Endothelial cell of umbilical vein (primary cell): ENCODE measurements around the gene CHD9.

Experiments
- EZH2 ChIP-seq: IDR thresholded peaks from 2 replicates; pipeline ENCODE4 v1.6.1; 2012; ENCODE audit warnings: borderline replicate concordance, low read depth, mild to moderate bottlenecking, moderate library complexity, low read length, inconsistent platforms; ENCODE audit not compliant: severe bottlenecking
- FOS ChIP-seq: IDR thresholded peaks from 2 replicates; pipeline ENCODE4 v1.6.1; 2011; ENCODE audit warnings: mild to moderate bottlenecking, low read length, moderate library complexity, borderline replicate concordance; ENCODE audit not compliant: insufficient read depth
- JUN ChIP-seq: IDR thresholded peaks from 2 replicates; pipeline ENCODE4 v1.6.1; 2011; ENCODE audit warnings: borderline replicate concordance, low read depth; ENCODE audit not compliant: insufficient read length, insufficient read depth
- MAX ChIP-seq: IDR thresholded peaks from 2 replicates; pipeline ENCODE4 v1.6.1; 2011; ENCODE audit not compliant: insufficient read depth, insufficient read length
- MYC ChIP-seq: IDR thresholded peaks from one replicate; pipeline ENCODE4 v1.6.1; 2011; ENCODE audit warnings: mild to moderate bottlenecking, low read depth, low read length
- POLR2A ChIP-seq: IDR thresholded peaks from 2 replicates; pipeline ENCODE4 v1.6.1; 2012; ENCODE audit warnings: low read depth, mild to moderate bottlenecking, control low read depth, low read length
- POLR2AphosphoS5 ChIP-seq: IDR thresholded peaks from 2 replicates; pipeline ENCODE4 v1.6.1; 2012; ENCODE audit warnings: low read depth, mild to moderate bottlenecking, control low read depth, low read length, moderate library complexity; ENCODE audit not compliant: insufficient read depth
- TF ChIP-seq, protein P1 (sequence below), 2 donors: IDR thresholded peaks; 1 replicate in 1 of 2; 2 replicates in 1 of 2; pipeline ENCODE4 v1.5.1; 2011; ENCODE audit warnings: low read length in 2 of 2, mild to moderate bottlenecking in 2 of 2, moderate library complexity in 2 of 2, control low read depth in 1 of 2, inconsistent platforms in 1 of 2, low read depth in 1 of 2; ENCODE audit not compliant: insufficient read depth in 1 of 2; ENCODE audit errors: extremely low read depth in 1 of 2

GRCh38 chr16:53202398-53202797 lies 147.6 kb downstream of the CHD9 start:
- no peak for TF ChIP-seq POLR2A
- no peak for TF ChIP-seq EZH2
- TF ChIP-seq, protein P1, sequence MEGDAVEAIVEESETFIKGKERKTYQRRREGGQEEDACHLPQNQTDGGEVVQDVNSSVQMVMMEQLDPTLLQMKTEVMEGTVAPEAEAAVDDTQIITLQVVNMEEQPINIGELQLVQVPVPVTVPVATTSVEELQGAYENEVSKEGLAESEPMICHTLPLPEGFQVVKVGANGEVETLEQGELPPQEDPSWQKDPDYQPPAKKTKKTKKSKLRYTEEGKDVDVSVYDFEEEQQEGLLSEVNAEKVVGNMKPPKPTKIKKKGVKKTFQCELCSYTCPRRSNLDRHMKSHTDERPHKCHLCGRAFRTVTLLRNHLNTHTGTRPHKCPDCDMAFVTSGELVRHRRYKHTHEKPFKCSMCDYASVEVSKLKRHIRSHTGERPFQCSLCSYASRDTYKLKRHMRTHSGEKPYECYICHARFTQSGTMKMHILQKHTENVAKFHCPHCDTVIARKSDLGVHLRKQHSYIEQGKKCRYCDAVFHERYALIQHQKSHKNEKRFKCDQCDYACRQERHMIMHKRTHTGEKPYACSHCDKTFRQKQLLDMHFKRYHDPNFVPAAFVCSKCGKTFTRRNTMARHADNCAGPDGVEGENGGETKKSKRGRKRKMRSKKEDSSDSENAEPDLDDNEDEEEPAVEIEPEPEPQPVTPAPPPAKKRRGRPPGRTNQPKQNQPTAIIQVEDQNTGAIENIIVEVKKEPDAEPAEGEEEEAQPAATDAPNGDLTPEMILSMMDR (IDR thresholded peaks at IDR 0.05; ENCODE audit: extremely low read depth in 1 of 2, insufficient read depth in 1 of 2, low read depth in 1 of 2, low read length in 2 of 2), result no peak
- TF ChIP-seq POLR2AphosphoS5, result no peak
- TF ChIP-seq JUN, result no peak
- no peak for TF ChIP-seq MAX
- TF ChIP-seq FOS, result no peak
- TF ChIP-seq MYC, result no peak
